Measurements from ENCODE around the gene CDC42SE1. TPM values are rescaled to one million over a fixed set of nuclear protein-coding genes. Genes with fewer than 3 reads are reported as not detected.
A peak's percentile ranks its signal among the peaks of the same experiment; 100 is the strongest.

The CDC42SE1 gene, protein sequence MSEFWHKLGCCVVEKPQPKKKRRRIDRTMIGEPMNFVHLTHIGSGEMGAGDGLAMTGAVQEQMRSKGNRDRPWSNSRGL
- 10 to 100 TPM; 41.1 to 58.2 (median 49.6) TPM for total RNA-seq

DNA sequence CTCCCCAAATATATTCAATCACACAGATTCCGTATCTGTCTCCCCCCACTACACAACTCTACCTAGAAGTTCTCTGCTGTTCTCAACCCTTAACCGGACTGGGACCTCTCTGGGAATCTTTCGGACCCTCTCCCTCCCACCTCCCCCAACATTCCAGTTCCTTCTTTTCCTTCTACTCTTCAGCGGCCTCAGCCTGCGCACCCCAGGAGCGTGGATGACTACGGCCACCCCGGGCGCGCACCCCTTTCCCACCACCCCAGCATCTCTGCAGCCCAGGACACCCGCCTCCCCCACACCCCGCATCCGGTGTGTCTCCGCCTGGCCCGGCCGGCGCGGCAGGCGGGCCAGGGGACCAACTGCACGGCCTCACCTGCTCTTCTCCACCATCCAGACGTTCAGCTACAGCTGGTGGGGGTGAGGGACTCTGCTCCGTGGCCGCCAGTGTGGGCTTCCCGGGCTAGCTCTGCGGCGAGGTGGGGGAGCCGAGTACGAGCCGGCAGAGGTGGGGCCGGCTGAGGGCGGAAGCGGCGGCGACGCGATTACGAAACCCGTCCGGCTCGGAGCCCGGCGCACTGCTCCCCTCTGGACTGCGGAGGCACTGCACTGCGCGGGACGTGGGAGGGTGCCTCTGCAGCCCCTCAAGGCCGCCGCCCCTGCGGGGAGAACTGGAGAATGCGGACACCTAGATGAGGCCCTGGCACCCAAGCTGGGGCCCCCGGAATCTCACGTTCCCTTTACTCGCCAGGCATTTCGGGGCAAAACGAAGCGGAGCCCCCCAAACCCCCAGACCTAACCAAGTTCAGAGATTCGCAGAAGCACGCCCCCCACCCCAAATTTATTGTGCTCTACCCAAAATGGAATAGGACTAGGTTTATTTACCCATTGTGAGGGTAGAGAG is at the start of gene CDC42SE1:
CDC42SE1 (minus strand) TSS at position 514 of the 898 bp plus-strand sequence. CDS start 3,892 bp downstream, outside the sequence.
- Histone ChIP-seq H3K4me1 (peaks cover 35 to 53% (median 47%) of the 10 kb centered on the region in 4 donors), H3K9me3 (no peaks in the 10 kb centered on the region), H3K36me3 (peaks cover 16 to 23% (median 21%) of the 10 kb centered on the region in 4 donors), H3K4me3 (peak within 1 kb of the TSS; percentile 77 to 97 (median 92)), H3K27ac (replicated peaks in 1 of 4) (peak within 1 kb of the TSS; percentile 88 to 96 (median 94)), H3K27me3 (no peaks in the 10 kb centered on the region)
- 0% methylated on average over 13 of the region's 58 CpGs for WGBS
- peak; percentile 95 for DNase-seq (ENCODE audit: extremely low spot score)
- TF ChIP-seq POLR2A (IDR thresholded peaks at IDR 0.05; ENCODE audit: low read depth) (peak; percentile 94), EP300 (IDR thresholded peaks at IDR 0.05) (no peak), POLR2AphosphoS5 (IDR thresholded peaks at IDR 0.05) (peak; percentile 95 to 98)
- TF ChIP-seq, protein P1, sequence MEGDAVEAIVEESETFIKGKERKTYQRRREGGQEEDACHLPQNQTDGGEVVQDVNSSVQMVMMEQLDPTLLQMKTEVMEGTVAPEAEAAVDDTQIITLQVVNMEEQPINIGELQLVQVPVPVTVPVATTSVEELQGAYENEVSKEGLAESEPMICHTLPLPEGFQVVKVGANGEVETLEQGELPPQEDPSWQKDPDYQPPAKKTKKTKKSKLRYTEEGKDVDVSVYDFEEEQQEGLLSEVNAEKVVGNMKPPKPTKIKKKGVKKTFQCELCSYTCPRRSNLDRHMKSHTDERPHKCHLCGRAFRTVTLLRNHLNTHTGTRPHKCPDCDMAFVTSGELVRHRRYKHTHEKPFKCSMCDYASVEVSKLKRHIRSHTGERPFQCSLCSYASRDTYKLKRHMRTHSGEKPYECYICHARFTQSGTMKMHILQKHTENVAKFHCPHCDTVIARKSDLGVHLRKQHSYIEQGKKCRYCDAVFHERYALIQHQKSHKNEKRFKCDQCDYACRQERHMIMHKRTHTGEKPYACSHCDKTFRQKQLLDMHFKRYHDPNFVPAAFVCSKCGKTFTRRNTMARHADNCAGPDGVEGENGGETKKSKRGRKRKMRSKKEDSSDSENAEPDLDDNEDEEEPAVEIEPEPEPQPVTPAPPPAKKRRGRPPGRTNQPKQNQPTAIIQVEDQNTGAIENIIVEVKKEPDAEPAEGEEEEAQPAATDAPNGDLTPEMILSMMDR (IDR thresholded peaks at IDR 0.05), result peak in 2 of 3 experiments; percentile 63 to 71
- intact Hi-C loops (cut with DNase I), result loop anchor here (5.0 kb wide), 1 partner anchor 37 kb away; no protein-coding TSS in a partner anchor

DNA sequence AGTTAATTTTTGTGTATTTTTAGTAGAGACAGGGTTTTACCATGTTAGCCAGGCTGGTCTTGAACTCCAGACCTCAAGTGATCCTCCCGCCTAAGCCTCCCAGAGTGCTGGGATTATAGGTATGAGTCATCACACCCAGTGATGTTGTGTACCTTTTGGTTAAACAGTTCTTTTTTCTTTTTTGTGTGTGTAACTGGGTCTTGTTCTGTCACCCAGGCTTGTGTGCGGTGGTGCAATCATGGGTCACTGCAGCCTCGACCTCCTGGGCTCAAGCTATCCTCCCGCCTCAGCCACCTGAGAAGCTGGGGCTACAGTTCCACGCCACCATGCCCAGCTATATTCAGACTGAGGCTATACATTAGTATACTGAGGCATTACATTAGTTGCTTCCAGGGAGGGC is 48.9 kb upstream of the CDC42SE1 start:
- Histone ChIP-seq H3K36me3 (peaks cover 5 to 84% (median 48%) of the 10 kb centered on the region in 4 donors), H3K9me3 (no peaks in the 10 kb centered on the region), H3K4me3 (no peak overlapping the region), H3K27me3 (no peaks in the 10 kb centered on the region), H3K4me1 (no peaks in the 10 kb centered on the region), H3K27ac (replicated peaks in 1 of 4) (no peak overlapping the region)
- WGBS, result 96% methylated on average over 5 of the region's 5 CpGs
- intact Hi-C loops (cut with DNase I), result no loop called here
- TF ChIP-seq EP300 (IDR thresholded peaks at IDR 0.05) (no peak), POLR2A (IDR thresholded peaks at IDR 0.05; ENCODE audit: low read depth) (no peak), POLR2AphosphoS5 (IDR thresholded peaks at IDR 0.05) (no peak)
- TF ChIP-seq, protein P1 (IDR thresholded peaks at IDR 0.05), result no peak
- no peak for DNase-seq (ENCODE audit: extremely low spot score)

DNA sequence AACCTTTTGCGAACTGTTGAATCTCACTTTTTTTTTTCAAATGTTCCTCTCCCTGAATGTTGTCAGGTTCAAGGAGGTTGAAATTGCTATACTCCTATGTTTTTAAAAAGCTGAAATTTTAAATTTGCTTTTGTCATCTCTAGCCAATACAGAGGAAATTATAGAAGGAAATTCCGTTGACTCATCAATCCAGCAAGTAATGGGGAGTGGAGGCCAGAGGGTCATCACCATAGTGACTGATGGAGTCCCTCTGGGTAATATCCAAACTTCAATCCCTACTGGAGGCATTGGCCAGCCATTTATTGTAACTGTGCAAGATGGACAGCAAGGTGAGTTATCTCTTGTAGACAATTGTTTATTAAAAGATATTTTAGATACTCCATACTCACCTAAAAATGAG is 47.5 kb upstream of the CDC42SE1 start:
- Histone ChIP-seq H3K27ac (replicated peaks in 1 of 4) (no peak overlapping the region), H3K9me3 (no peaks in the 10 kb centered on the region), H3K36me3 (peaks cover 5 to 84% (median 46%) of the 10 kb centered on the region in 4 donors), H3K4me3 (no peak overlapping the region), H3K4me1 (no peaks in the 10 kb centered on the region), H3K27me3 (no peaks in the 10 kb centered on the region)
- TF ChIP-seq EP300 (IDR thresholded peaks at IDR 0.05) (no peak), POLR2A (IDR thresholded peaks at IDR 0.05; ENCODE audit: low read depth) (no peak), POLR2AphosphoS5 (IDR thresholded peaks at IDR 0.05) (no peak)
- TF ChIP-seq, protein P1 (IDR thresholded peaks at IDR 0.05), result no peak
- DNase-seq (ENCODE audit: extremely low spot score), result no peak
- WGBS, result 69% methylated on average over 2 of the region's 2 CpGs
- intact Hi-C loops (cut with DNase I), result no loop called here

DNA sequence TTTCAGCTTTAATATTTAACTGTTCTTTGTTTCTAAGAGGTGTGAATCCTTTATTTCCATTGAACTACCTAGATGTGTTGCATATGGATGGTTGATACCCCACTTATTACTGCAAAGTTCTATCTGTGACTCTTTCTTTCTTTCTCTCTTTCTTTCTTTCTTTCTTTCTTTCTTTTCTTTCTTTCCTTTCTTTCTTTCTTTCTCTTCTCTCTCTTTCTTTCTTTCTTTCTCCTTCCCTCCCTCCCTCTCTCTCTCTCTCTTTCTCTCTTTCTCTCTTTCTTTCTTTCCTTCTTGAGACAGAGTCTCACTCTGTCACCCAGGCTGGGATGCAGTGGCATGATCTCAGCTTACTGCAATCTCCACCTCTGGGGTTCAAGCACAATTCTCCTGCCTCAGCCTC is 45.2 kb upstream of the CDC42SE1 start:
- Histone ChIP-seq H3K4me3 (no peak overlapping the region), H3K27ac (replicated peaks in 1 of 4) (no peak overlapping the region), H3K9me3 (no peaks in the 10 kb centered on the region), H3K27me3 (no peaks in the 10 kb centered on the region), H3K4me1 (no peaks in the 10 kb centered on the region), H3K36me3 (peaks cover 5 to 68% (median 42%) of the 10 kb centered on the region in 4 donors)
- intact Hi-C loops (cut with DNase I), result no loop called here
- no peak for DNase-seq (ENCODE audit: extremely low spot score)
- TF ChIP-seq POLR2A (IDR thresholded peaks at IDR 0.05; ENCODE audit: low read depth) (no peak), EP300 (IDR thresholded peaks at IDR 0.05) (no peak), POLR2AphosphoS5 (IDR thresholded peaks at IDR 0.05) (no peak)
- TF ChIP-seq, protein P1 (IDR thresholded peaks at IDR 0.05), result no peak

Measured in esophagus muscularis mucosa (tissue), 4 donors.